MCF 10A (cell line): Measurements from ENCODE around the gene SKOR2. TPM values are rescaled to one million over a fixed set of nuclear protein-coding genes. Genes with fewer than 3 reads are reported as not detected.
"Not testable (repeated sequence)": the region's sequence is repeated elsewhere in the genome, so short reads cannot be mapped to it uniquely, and the experiment has no call there.

Source experiments
- BruUV-seq: library from RNA; stranded (reverse); fragments of 400-500 nt; replicated peaks from 2 replicates; lab custom pipeline; 2021; lab: Mats Ljungman, UMichigan
- CTCF ChIA-PET: fragments of 300-600 bp; sonication (Branson Sonifier 250); formaldehyde crosslinking; extraction: SDS; loops from one replicate; lab custom pipeline; 2021; ENCODE audit warnings: antibody characterized with exemption, inconsistent platforms; lab: Yijun Ruan, JAX
- POLR2A ChIA-PET: fragments of 300-600, 350-650 bp; sonication (Branson Sonifier 250); formaldehyde crosslinking; extraction: SDS; loops from one replicate; lab custom pipeline; 2020; ENCODE audit warnings: antibody characterized with exemption, inconsistent platforms; lab: Yijun Ruan, JAX
- DNase-seq: peaks from one replicate; pipeline ENCODE4 v3.0.0-alpha.2; 2018; ENCODE audit not compliant: unreplicated experiment
- H3K27ac Mint-ChIP-seq: one replicate; pipeline ENCODE4 v1.8.0; 2022; ENCODE audit warnings: mild to moderate bottlenecking, low read depth, mixed read lengths; ENCODE audit not compliant: unreplicated experiment
- H3K27me3 Mint-ChIP-seq: one replicate; pipeline ENCODE4 v1.8.0; 2022; ENCODE audit warnings: mixed read lengths; ENCODE audit not compliant: insufficient read depth, unreplicated experiment
- H3K36me3 Mint-ChIP-seq: one replicate; pipeline ENCODE4 v1.8.0; 2022; ENCODE audit warnings: mild to moderate bottlenecking, moderate library complexity, mixed read lengths; ENCODE audit not compliant: insufficient read depth, unreplicated experiment
- H3K4me1 Mint-ChIP-seq: one replicate; pipeline ENCODE4 v1.8.0; 2022; ENCODE audit warnings: mixed read lengths; ENCODE audit not compliant: insufficient read depth, unreplicated experiment
- H3K4me3 Mint-ChIP-seq: one replicate; pipeline ENCODE4 v1.8.0; 2022; ENCODE audit warnings: mild to moderate bottlenecking, moderate library complexity, mixed read lengths; ENCODE audit not compliant: unreplicated experiment
- H3K9me3 Mint-ChIP-seq: one replicate; pipeline ENCODE4 v1.8.0; 2022; ENCODE audit warnings: mixed read lengths; ENCODE audit not compliant: unreplicated experiment
- intact Hi-C: fragments of 100-400 bp; cut with micrococcal nuclease; formaldehyde crosslinking; loops from 2 replicates; pipeline ENCODE4 v1.14.1; 2022
- total RNA-seq: library from RNA; stranded (reverse); gene quantifications from 2 replicates; pipeline ENCODE4 v1.2.3, GENCODE V29; 2022
- TF ChIP-seq, protein P1 (sequence below): fragments of 200-600 bp; IDR thresholded peaks from one replicate; pipeline ENCODE4 v1.8.0; 2022; ENCODE audit warnings: antibody characterized with exemption, mild to moderate bottlenecking; ENCODE audit not compliant: unreplicated experiment

SKOR2 gene
- total RNA-seq, 1 experiment from 2014 or later: not detected

DNA sequence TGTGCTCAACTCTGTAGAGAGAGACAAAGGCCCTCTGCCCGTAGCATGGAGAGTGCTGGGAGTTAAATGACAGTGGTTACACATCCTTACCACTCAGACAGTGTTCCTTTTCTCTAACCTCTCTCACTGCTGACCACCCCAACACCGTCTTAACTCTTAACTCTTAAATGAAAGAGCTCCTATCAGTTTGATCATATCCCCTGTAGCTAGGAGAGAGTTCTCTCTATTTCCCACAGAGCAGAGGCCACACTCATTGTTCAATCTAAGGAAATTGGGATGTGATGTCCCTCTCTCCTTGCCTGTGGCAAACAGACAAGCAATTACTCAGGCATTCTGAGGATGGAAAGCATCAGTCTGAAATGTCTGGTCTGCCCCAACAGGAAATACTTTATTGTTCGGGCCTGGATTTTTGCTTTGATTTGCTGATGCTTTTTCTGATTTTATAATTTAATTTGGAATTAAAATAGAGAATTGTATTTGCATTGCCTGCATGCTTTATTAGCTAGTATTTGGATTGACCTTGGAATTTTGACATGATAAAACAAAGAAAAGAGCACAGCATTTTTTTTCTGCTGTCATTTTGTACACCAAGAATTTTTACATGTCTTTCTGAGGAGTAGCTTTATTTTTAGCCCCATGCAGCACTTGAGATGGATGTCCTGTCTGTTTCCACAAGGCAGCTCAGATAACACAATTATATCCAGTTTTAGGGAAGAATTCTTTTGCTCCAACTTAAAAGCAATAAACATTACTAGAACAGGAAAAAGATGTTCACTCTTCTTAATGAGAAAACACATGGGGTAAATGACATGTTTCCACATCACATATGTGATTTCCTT, 47.6 kb downstream of the SKOR2 start:
- Mint-ChIP-seq H3K4me1 (no peaks in the 10 kb centered on the region), H3K36me3 (no peaks in the 10 kb centered on the region), H3K27me3 (peaks cover 62% of the 10 kb centered on the region), H3K9me3 (no peaks in the 10 kb centered on the region), H3K27ac (no peak overlapping the region), H3K4me3 (no peak overlapping the region)
- TF ChIP-seq, protein P1, sequence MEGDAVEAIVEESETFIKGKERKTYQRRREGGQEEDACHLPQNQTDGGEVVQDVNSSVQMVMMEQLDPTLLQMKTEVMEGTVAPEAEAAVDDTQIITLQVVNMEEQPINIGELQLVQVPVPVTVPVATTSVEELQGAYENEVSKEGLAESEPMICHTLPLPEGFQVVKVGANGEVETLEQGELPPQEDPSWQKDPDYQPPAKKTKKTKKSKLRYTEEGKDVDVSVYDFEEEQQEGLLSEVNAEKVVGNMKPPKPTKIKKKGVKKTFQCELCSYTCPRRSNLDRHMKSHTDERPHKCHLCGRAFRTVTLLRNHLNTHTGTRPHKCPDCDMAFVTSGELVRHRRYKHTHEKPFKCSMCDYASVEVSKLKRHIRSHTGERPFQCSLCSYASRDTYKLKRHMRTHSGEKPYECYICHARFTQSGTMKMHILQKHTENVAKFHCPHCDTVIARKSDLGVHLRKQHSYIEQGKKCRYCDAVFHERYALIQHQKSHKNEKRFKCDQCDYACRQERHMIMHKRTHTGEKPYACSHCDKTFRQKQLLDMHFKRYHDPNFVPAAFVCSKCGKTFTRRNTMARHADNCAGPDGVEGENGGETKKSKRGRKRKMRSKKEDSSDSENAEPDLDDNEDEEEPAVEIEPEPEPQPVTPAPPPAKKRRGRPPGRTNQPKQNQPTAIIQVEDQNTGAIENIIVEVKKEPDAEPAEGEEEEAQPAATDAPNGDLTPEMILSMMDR: no peak
- BruUV-seq: no TSS peak
- ChIA-PET POLR2A (interaction anchor here (0.6 to 1.4 kb wide), 3 partner anchors 12 to 332 kb away, joined by 3 to 4 read pairs (median 3); no protein-coding TSS in a partner anchor), CTCF (interaction anchor here (0.6 to 10.5 kb wide), 29 partner anchors 11 to 833 kb away, joined by 3 to 164 read pairs (median 8); partner anchors contain the start of gene HDHD2)
- no peak for DNase-seq
- intact Hi-C loops: no loop called here

DNA sequence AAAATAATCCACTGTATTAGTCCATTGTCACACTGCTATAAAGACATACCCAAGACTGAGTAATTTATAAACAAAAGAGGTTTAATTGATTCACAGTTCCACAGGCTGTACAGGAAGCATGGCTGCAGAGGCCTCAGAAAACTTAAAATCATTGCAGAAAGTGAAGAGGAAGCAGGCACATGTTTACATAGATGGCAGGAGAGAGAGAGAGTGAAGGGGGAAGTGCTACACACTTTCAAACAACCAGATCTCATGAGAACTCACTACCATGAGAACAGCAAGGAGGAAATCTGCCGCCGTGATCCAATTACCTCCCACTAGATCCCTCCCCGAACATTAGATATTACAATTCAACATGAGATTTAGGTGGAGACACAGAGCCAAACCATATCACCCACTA, 55.5 kb downstream of the SKOR2 start:
- H3K4me1 Mint-ChIP-seq, BruUV-seq, POLR2A ChIA-PET, H3K9me3 Mint-ChIP-seq, H3K36me3 Mint-ChIP-seq, H3K27ac Mint-ChIP-seq, H3K4me3 Mint-ChIP-seq, DNase-seq, intact Hi-C loops: not testable (repeated sequence)
- H3K27me3 Mint-ChIP-seq: peaks cover 86% of the 10 kb centered on the region
- CTCF ChIA-PET: interaction anchor here (0.7 to 6.8 kb wide), 3 partner anchors 8 to 1322 kb away, joined by 3 to 60 read pairs (median 4); no protein-coding TSS in a partner anchor

DNA sequence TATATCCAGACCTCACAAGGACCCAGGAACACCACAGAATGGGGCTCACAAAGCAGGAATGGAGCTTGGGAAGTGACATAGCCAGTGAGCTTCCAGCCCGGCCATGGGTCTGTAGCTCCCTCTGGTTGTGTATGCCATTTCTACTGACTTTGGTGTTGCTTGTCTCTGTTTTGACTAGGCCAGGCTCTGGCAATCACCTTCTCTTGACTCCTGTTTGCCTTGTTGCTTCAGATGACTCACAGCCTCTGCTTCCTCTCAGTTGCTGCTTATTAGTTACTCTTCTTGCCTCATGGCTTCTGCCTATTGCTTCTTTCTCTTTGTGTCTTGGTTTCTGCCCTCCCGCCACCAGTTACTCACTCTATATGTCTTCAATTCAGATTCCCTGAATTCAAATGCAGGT, 59.5 kb downstream of the SKOR2 start:
- POLR2A ChIA-PET: interaction anchor here (1.1 kb wide), 1 partner anchor 13 kb away, joined by 3 read pairs; no protein-coding TSS in a partner anchor
- Mint-ChIP-seq H3K4me3 (no peak overlapping the region), H3K9me3 (no peaks in the 10 kb centered on the region), H3K27me3 (peaks cover 61% of the 10 kb centered on the region), H3K36me3 (no peaks in the 10 kb centered on the region), H3K4me1 (no peaks in the 10 kb centered on the region), H3K27ac (no peak overlapping the region)
- TF ChIP-seq, protein P1: no peak
- CTCF ChIA-PET: interaction anchor here (0.9 to 6.8 kb wide), 3 partner anchors 12 to 39 kb away, joined by 3 to 60 read pairs (median 5); no protein-coding TSS in a partner anchor
- peak; percentile 62 for DNase-seq
- BruUV-seq: no TSS peak
- intact Hi-C loops: no loop called here

DNA sequence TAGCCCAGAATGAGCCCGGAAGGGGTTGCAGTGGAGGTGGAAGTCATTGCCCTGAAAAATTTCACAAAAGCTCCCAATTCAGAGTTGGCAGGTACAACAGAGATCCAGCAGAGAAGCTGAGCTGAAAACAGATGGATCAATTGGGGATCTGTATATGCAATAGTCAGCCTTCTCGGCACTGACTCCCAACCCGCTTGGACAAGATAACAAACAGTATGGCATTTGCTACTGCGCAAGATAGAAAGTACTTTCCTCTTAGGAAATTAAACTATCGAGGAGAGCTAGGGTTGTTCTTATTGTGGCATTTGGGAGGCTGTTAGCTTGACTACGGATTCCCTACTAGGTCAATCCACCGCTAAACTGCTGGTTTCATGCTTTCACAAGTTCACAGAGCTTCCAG, 63.7 kb downstream of the SKOR2 start:
- POLR2A ChIA-PET: interaction anchor here (0.7 kb wide), 1 partner anchor 37 kb away, joined by 3 read pairs; no protein-coding TSS in a partner anchor
- H3K27ac Mint-ChIP-seq: no peak overlapping the region
- DNase-seq: no peak
- TF ChIP-seq, protein P1: no peak
- BruUV-seq: no TSS peak
- peaks cover 28% of the 10 kb centered on the region for H3K27me3 Mint-ChIP-seq
- H3K4me3 Mint-ChIP-seq: no peak overlapping the region
- no peaks in the 10 kb centered on the region for H3K36me3 Mint-ChIP-seq
- peaks cover 6% of the 10 kb centered on the region for H3K4me1 Mint-ChIP-seq
- intact Hi-C loops: no loop called here
- H3K9me3 Mint-ChIP-seq: no peaks in the 10 kb centered on the region
- CTCF ChIA-PET: interaction anchor here (0.9 to 1.8 kb wide), 4 partner anchors 17 to 88 kb away, joined by 3 to 5 read pairs (median 4); no protein-coding TSS in a partner anchor
